ENCODE results near the gene COX6B2. TPM values are rescaled to one million over a fixed set of nuclear protein-coding genes. Genes with fewer than 3 reads are reported as not detected.

The COX6B2 gene
- total and polyA plus RNA-seq, 2 donors (not counting 3 experiments of a cell fraction or from before 2014, with no cell fraction given), result not detected

DNA sequence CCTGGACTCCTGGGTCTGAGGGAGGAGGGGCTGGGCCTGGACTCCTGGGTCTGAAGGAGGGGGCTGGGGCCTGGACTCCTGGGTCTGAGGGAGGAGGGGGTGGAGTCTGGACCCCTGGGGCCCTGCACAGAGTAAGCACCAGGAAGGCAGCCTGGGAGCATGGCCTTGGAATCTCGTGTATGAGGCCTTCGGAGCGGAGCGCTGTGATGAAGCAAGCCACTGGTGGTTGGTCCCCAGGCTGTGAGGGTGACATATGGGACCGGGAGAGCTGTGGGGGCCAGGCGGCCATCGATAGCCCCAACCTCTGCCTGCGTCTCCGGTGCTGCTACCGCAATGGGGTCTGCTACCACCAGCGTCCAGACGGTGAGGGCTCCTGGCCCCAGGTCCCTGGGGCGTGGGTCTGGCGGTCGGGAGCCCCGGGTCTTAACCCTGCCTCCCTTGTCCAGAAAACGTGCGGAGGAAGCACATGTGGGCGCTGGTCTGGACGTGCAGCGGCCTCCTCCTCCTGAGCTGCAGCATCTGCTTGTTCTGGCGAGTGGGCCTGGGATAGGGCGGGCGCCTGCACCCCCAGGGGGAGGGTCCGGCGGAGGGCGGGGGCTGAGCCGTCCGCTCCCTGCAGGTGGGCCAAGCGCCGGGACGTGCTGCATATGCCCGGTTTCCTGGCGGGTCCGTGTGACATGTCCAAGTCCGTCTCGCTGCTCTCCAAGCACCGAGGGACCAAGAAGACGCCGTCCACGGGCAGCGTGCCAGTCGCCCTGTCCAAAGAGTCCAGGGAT lies 23.0 kb upstream of the COX6B2 start:
- BruUV-seq (replicated peaks), result no TSS peak
- no peak for FAIRE-seq
- TF ChIP-seq, protein P1, sequence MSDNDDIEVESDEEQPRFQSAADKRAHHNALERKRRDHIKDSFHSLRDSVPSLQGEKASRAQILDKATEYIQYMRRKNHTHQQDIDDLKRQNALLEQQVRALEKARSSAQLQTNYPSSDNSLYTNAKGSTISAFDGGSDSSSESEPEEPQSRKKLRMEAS (IDR thresholded peaks at IDR 0.05; ENCODE audit: insufficient read depth, insufficient read length), result no peak
- TF ChIP-seq EZH2 (IDR thresholded peaks at IDR 0.05; ENCODE audit: borderline replicate concordance, low read depth, low read length, severe bottlenecking), result peak; percentile 70
- no peaks in the 10 kb centered on the region for H3K9me3 ChIP-seq (replicated peaks; ENCODE audit: control insufficient read depth, insufficient read depth, low read length)
- H3K27me3 ChIP-seq (ENCODE audit: control insufficient read depth in 2 of 2, insufficient read depth in 2 of 2, low read length in 2 of 2), result peaks cover 12 to 17% of the 10 kb centered on the region in 2 experiments
- DNase-seq (ENCODE audit: low read depth, low spot score), result no peak
- no peaks in the 10 kb centered on the region for H4K20me1 ChIP-seq (replicated peaks; ENCODE audit: control insufficient read depth, extremely low read depth, insufficient read depth, low read length)
- no peak overlapping the region for H3K27ac ChIP-seq (ENCODE audit: insufficient read depth, low read depth, low read length)
- H2AFZ ChIP-seq (ENCODE audit: low read depth, low read length), result no peak overlapping the region
- H3K79me2 ChIP-seq (ENCODE audit: control insufficient read depth, insufficient read depth, low read length), result no peaks in the 10 kb centered on the region
- no peaks in the 10 kb centered on the region for H3K9me1 ChIP-seq (replicated peaks; ENCODE audit: control insufficient read depth, extremely low read depth, insufficient read depth, low read length)
- intact Hi-C loops (cut with micrococcal nuclease) (no loop called here), dilution Hi-C loops (cut with MboI; ENCODE audit: extremely low pct_ligation_motif_present, low sequenced_read_pairs) (no loop called here)
- ChIA-PET POLR2A (no interaction called here), CTCF (interaction anchor here (1.0 kb wide), 1 partner anchor 38 kb away, joined by 3 read pairs; the partner anchor contains the start of gene KMT5C)
- no peak overlapping the region for H3K4me2 ChIP-seq (ENCODE audit: insufficient read depth, low read length)
- no peaks in the 10 kb centered on the region for H3K36me3 ChIP-seq (ENCODE audit: control insufficient read depth in 2 of 2, extremely low read depth in 1 of 2, insufficient read depth in 2 of 2, low read length in 2 of 2)
- no peak overlapping the region for H3K4me3 ChIP-seq (replicated peaks in 1 of 3; ENCODE audit: insufficient read depth in 1 of 3, low read depth in 1 of 3, low read length in 3 of 3)
- H3K4me1 ChIP-seq (ENCODE audit: control insufficient read depth, extremely low read depth, insufficient read depth, low read length), result no peaks in the 10 kb centered on the region
- H3K9ac ChIP-seq (replicated peaks; ENCODE audit: extremely low read depth, insufficient read depth, low read length), result no peak overlapping the region

DNA sequence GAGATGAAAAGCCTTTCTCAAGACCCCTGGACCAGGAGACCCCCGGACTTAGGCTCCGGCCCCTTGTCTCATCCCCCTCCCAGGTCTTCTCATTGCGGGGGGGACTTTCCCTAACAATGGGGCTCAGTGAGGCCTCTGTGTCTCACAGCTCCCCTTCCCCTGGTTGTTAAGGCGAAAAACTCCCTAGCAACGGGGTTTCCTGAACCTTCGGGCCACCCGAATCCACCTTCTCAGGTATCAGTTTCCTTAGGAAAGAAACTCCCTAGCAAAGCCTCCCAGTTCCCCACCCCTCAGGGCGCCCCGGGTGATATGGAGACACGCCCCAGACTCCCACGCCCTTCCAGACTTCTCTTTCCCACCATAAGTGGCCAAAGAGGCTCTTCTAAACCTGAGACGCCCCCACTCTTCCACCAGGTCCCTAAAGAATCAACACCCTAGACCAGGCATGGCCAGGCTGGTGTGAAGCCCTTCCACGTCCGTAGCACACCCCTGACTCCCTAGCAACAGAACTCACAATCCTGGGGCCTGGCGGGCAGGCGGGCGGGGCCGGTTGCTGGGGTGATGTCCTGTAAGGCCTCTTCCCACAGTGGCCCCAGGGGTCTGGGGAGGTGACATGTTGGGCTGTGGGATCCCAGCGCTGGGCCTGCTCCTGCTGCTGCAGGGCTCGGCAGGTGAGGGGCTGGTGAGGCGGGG lies 21.9 kb upstream of the COX6B2 start, which contains the start of gene TMEM190:
TSS of gene TMEM190 (plus strand) at position 586 of the 693 bp plus-strand sequence. CDS start at position 614, 28 bp downstream.
- no peak within 1 kb of the TSS for H3K4me2 ChIP-seq (ENCODE audit: insufficient read depth, low read length)
- ChIA-PET CTCF (interaction anchor here (1.4 kb wide), 1 partner anchor 7 kb away, joined by 5 read pairs; the partner anchor contains the start of gene TMEM238), POLR2A (no interaction called here)
- H3K4me1 ChIP-seq (ENCODE audit: control insufficient read depth, extremely low read depth, insufficient read depth, low read length), result no peaks in the 10 kb centered on the region
- TF ChIP-seq, protein P2, sequence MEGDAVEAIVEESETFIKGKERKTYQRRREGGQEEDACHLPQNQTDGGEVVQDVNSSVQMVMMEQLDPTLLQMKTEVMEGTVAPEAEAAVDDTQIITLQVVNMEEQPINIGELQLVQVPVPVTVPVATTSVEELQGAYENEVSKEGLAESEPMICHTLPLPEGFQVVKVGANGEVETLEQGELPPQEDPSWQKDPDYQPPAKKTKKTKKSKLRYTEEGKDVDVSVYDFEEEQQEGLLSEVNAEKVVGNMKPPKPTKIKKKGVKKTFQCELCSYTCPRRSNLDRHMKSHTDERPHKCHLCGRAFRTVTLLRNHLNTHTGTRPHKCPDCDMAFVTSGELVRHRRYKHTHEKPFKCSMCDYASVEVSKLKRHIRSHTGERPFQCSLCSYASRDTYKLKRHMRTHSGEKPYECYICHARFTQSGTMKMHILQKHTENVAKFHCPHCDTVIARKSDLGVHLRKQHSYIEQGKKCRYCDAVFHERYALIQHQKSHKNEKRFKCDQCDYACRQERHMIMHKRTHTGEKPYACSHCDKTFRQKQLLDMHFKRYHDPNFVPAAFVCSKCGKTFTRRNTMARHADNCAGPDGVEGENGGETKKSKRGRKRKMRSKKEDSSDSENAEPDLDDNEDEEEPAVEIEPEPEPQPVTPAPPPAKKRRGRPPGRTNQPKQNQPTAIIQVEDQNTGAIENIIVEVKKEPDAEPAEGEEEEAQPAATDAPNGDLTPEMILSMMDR (IDR thresholded peaks at IDR 0.05; ENCODE audit: extremely low read depth in 1 of 2, insufficient read depth in 1 of 2, low read depth in 1 of 2, low read length in 2 of 2), result no peak
- TF ChIP-seq JUN (IDR thresholded peaks at IDR 0.05; ENCODE audit: borderline replicate concordance, insufficient read depth, insufficient read length, low read depth), result no peak
- intact Hi-C loops (cut with micrococcal nuclease) (no loop called here), dilution Hi-C loops (cut with MboI; ENCODE audit: extremely low pct_ligation_motif_present, low sequenced_read_pairs) (no loop called here)
- no peak within 1 kb of the TSS for H3K27ac ChIP-seq (ENCODE audit: insufficient read depth, low read depth, low read length)
- no peak within 1 kb of the TSS for H3K9ac ChIP-seq (replicated peaks; ENCODE audit: extremely low read depth, insufficient read depth, low read length)
- BruUV-seq (replicated peaks), result no TSS peak
- no peaks in the 10 kb centered on the region for H3K9me1 ChIP-seq (replicated peaks; ENCODE audit: control insufficient read depth, extremely low read depth, insufficient read depth, low read length)
- H3K9me3 ChIP-seq (replicated peaks; ENCODE audit: control insufficient read depth, insufficient read depth, low read length), result no peaks in the 10 kb centered on the region
- H4K20me1 ChIP-seq (replicated peaks; ENCODE audit: control insufficient read depth, extremely low read depth, insufficient read depth, low read length), result no peaks in the 10 kb centered on the region
- no peak within 1 kb of the TSS for H2AFZ ChIP-seq (ENCODE audit: low read depth, low read length)
- no peaks in the 10 kb centered on the region for H3K79me2 ChIP-seq (ENCODE audit: control insufficient read depth, insufficient read depth, low read length)
- DNase-seq (ENCODE audit: low read depth, low spot score) (no peak), FAIRE-seq (no peak)
- peaks cover 12 to 17% of the 10 kb centered on the region in 2 experiments for H3K27me3 ChIP-seq (ENCODE audit: control insufficient read depth in 2 of 2, insufficient read depth in 2 of 2, low read length in 2 of 2)
- no peaks in the 10 kb centered on the region for H3K36me3 ChIP-seq (ENCODE audit: control insufficient read depth in 2 of 2, extremely low read depth in 1 of 2, insufficient read depth in 2 of 2, low read length in 2 of 2)
- no peak within 1 kb of the TSS for H3K4me3 ChIP-seq (replicated peaks in 1 of 3; ENCODE audit: insufficient read depth in 1 of 3, low read depth in 1 of 3, low read length in 3 of 3)
